K562 (cell line): ENCODE data around the gene ARFGAP3. TPM values are rescaled to one million over a fixed set of nuclear protein-coding genes. Genes with fewer than 3 reads are reported as not detected.

ENCODE experiments used
- ZKSCAN8 ChIP-seq: fragments of 200-800 bp; sonication (Bioruptor generic); IDR thresholded peaks from 2 replicates; pipeline ENCODE4 v1.6.1; 2016; ENCODE audit warnings: missing genetic modification characterization, missing compliant biosample characterization
- ZNF407 ChIP-seq: fragments of 450-650 bp; IDR thresholded peaks from 2 replicates; pipeline ENCODE4 v1.6.1; 2016; ENCODE audit warnings: low read depth
- polyA plus RNA-seq, 8 experiments: library from polyadenylated mRNA; depleted of rRNA in 4 of 8; stranded (reverse) in 5 of 8; unstranded in 3 of 8; fragments of >200 nt; fragmentation: Nextera tagmentation in 2 of 8; fragmentation: Illumina TruSeq in 1 of 8; extraction: Ambion mirVana in 2 of 8; extraction: Trizol in 1 of 8; gene quantifications; 2 replicates each; pipeline versions ENCODE4 v1.2.1 to v1.2.3, GENCODE V29; 2011 to 2014; ENCODE audit warnings: inconsistent platforms in 1 of 8, missing spikeins in 1 of 8
- total RNA-seq, 7 experiments: library from RNA; depleted of rRNA in 6 of 7; stranded (reverse); fragments of >200 nt in 6 of 7; fragmentation: Illumina TruSeq in 2 of 7; extraction: Trizol in 2 of 7; gene quantifications; 2 replicates each; pipeline versions ENCODE4 v1.2.1 to v1.2.3, GENCODE V29; 2011 to 2021; ENCODE audit warnings: low replicate concordance in 1 of 7

The ARFGAP3 gene
- total and polyA plus RNA-seq, 9 of the 15 experiments (the other 6 are each of a cell fraction or from before 2014, with no cell fraction given), result 14.2 to 31.9 (median 22.7) TPM

GRCh38 chr22:42803389-42803788 lies 53.7 kb downstream of the ARFGAP3 start (continued):
- no peak for TF ChIP-seq ZNF407
- TF ChIP-seq ZKSCAN8 (CRISPR knock-in tag), result no peak
